Astrocyte (in vitro differentiated cells and primary cell): ENCODE results near the gene MT1H.

Experiments used
- EZH2 ChIP-seq: IDR thresholded peaks from 2 replicates; pipeline ENCODE4 v1.6.1; 2012; ENCODE audit warnings: mild to moderate bottlenecking, low read length, inconsistent platforms; ENCODE audit not compliant: insufficient read depth
- TF ChIP-seq, protein P1 (sequence below): IDR thresholded peaks from 2 replicates; pipeline ENCODE4 v1.5.1; 2011; ENCODE audit warnings: low read depth, mild to moderate bottlenecking, inconsistent platforms, low read length, moderate library complexity; ENCODE audit not compliant: insufficient read depth

DNA sequence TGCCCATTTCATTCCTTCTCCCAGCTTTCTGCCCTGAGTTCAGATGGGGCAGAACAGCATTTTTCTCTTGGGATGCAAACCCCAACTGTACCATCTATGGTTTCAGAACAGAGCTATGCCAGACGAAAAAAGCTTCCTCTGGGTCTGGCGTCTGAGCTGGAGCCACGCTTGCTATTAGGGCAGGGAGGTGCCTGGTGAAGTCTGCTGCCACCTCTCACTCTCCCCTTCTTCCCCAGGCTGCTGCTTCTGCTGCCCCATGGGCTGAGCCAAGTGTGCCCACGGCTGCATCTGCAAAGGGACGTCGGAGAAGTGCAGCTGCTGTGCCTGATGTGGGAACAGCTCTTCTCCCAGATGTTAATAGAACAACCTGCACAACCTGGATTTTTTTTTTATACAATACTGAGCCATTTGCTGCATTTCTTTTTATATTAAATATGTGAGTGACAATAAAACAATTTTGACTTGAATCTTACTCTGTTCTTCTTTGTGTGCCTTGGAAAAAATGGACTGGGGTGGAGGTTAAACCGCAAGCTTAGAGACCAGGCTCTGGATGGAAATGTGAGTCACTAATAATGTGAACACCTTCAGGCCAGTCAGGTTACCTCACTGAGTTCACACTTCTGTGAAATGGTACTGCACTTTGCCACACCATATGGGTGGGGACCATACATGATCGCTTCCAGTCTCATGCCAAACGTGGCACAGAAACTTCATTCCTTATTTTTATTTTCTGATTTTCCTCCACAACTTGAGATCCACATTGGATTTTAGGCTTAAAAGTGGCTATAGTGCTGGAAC lies 32.8 kb upstream of the MT1H start:
- TF ChIP-seq, protein P1, sequence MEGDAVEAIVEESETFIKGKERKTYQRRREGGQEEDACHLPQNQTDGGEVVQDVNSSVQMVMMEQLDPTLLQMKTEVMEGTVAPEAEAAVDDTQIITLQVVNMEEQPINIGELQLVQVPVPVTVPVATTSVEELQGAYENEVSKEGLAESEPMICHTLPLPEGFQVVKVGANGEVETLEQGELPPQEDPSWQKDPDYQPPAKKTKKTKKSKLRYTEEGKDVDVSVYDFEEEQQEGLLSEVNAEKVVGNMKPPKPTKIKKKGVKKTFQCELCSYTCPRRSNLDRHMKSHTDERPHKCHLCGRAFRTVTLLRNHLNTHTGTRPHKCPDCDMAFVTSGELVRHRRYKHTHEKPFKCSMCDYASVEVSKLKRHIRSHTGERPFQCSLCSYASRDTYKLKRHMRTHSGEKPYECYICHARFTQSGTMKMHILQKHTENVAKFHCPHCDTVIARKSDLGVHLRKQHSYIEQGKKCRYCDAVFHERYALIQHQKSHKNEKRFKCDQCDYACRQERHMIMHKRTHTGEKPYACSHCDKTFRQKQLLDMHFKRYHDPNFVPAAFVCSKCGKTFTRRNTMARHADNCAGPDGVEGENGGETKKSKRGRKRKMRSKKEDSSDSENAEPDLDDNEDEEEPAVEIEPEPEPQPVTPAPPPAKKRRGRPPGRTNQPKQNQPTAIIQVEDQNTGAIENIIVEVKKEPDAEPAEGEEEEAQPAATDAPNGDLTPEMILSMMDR: no peak
- TF ChIP-seq EZH2: no peak
